Measurements from ENCODE around the gene MYO1A. TPM values are rescaled to one million over a fixed set of nuclear protein-coding genes. Genes with fewer than 3 reads are reported as not detected.

The MYO1A gene
- total and polyA plus RNA-seq, 8 donors, result 0.70 to 97.3 (median 17.4) TPM

DNA sequence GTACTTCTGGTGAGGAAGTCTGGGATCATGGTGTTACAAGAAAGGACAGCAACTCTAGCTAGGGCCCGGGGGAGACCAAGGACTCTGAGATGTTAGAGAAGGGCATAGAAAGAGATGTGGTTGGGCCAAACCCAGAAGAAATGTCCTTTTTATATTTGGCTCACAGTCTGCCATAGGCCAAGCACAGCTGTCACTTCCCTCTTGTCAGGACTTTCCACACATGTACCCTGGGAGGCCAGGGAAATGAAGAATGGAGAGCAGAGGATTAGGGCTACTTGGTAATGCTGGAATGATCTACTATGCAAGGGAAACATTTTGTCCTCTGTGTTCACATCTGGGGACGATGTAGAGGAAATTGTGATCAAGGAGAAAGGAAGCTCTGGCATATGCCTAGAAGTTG lies 9.2 kb downstream of the MYO1A start:
- Histone ChIP-seq H3K27ac (no peak overlapping the region), H3K4me3 (no peak overlapping the region), H3K27me3 (peaks cover 0 to 8% (median 0%) of the 10 kb centered on the region in 3 donors), H3K9me3 (no peaks in the 10 kb centered on the region), H3K36me3 (peaks cover 0 to 12% (median 0%) of the 10 kb centered on the region in 4 donors), H3K4me1 (no peaks in the 10 kb centered on the region)
- intact Hi-C loops (cut with DNase I; ENCODE audit: low total_unique reads), result no loop called here
- TF ChIP-seq POLR2A (IDR thresholded peaks at IDR 0.05), result no peak
- no peak for TF ChIP-seq EP300 (IDR thresholded peaks at IDR 0.05)
- no peak for TF ChIP-seq CTCF (IDR thresholded peaks at IDR 0.05)
- TF ChIP-seq POLR2AphosphoS5 (IDR thresholded peaks at IDR 0.05), result no peak
- no peak for DNase-seq
- WGBS, 5 donors, result 58 to 77% (median 70%) methylated on average over 2 of the region's 2 CpGs

DNA sequence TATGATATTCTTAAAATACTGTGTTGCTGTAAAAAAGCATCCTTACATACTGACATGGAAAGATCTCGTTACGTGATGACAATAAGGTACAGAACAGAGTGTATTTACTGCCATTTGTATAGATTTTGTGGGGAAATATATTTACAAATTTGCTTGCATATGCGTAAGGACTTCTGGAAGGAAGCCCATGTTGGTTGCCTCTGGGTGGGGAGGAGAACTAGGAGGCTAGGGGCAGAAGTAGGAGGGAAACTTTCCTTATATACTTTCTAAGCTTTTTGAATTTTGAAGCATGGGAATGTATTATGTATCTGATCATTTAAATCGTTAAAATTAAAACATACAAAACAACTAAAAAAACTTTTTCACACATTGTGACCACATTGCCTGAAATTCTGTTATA lies 9.7 kb downstream of the MYO1A start:
- no peaks in the 10 kb centered on the region for H3K9me3 ChIP-seq
- intact Hi-C loops (cut with DNase I; ENCODE audit: low total_unique reads), result no loop called here
- H3K27me3 ChIP-seq, result peaks cover 0 to 8% (median 0%) of the 10 kb centered on the region in 3 donors
- H3K27ac ChIP-seq, result no peak overlapping the region
- WGBS, 5 donors, result 88 to 92% (median 89%) methylated on average over 4 of the region's 4 CpGs
- DNase-seq, result no peak
- peaks cover 0 to 12% (median 0%) of the 10 kb centered on the region in 4 donors for H3K36me3 ChIP-seq
- no peak overlapping the region for H3K4me3 ChIP-seq
- no peaks in the 10 kb centered on the region for H3K4me1 ChIP-seq
- TF ChIP-seq EP300 (IDR thresholded peaks at IDR 0.05), result no peak

DNA sequence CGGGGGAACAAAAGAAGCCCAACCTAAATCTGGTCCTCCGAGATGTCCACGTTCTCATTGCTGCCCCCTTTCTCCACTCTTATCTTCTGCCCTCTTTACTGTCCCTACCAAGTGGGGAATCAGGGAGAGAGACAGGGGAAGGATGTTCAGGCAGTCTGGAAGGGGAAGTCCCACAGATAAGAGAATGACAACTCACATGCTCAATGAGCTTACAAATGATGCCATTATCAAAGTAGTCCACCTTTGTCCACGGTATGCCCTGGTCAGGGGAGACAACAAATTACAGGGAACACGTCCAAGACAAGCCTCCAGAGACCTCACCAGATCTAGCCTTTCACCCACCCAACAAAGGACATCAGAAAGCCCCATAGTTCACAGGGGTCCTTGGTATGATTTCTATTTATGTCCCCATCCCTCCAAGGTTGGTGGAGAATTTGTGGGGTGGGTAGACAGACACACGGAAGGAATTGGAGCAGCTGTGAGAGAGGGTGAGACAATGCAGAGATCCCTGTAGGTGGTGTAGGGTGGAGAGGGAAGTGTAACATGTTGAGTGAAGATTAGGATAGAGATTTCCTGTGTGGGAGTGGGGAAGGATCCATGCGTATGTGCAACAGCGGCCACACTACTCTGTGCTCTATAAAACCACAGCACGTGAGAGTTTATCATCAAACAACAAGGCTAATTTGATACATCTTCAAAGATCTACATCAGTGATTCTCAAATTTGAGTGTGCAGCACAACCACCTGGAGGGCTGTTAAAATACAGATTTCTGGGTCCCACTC lies 10.7 kb downstream of the MYO1A start:
- H3K4me3 ChIP-seq, result no peak overlapping the region
- peaks cover 0 to 12% (median 0%) of the 10 kb centered on the region in 4 donors for H3K36me3 ChIP-seq
- TF ChIP-seq EP300 (IDR thresholded peaks at IDR 0.05) (no peak), POLR2AphosphoS5 (IDR thresholded peaks at IDR 0.05) (no peak), POLR2A (IDR thresholded peaks at IDR 0.05) (no peak), CTCF (IDR thresholded peaks at IDR 0.05) (no peak)
- no peak overlapping the region for H3K27ac ChIP-seq
- H3K9me3 ChIP-seq, result no peaks in the 10 kb centered on the region
- intact Hi-C loops (cut with DNase I; ENCODE audit: low total_unique reads), result no loop called here
- H3K4me1 ChIP-seq, result no peaks in the 10 kb centered on the region
- H3K27me3 ChIP-seq, result peaks cover 0 to 8% (median 0%) of the 10 kb centered on the region in 3 donors
- 74 to 85% (median 78%) methylated on average over 9 of the region's 9 CpGs for WGBS, 5 donors
- DNase-seq, result no peak

DNA sequence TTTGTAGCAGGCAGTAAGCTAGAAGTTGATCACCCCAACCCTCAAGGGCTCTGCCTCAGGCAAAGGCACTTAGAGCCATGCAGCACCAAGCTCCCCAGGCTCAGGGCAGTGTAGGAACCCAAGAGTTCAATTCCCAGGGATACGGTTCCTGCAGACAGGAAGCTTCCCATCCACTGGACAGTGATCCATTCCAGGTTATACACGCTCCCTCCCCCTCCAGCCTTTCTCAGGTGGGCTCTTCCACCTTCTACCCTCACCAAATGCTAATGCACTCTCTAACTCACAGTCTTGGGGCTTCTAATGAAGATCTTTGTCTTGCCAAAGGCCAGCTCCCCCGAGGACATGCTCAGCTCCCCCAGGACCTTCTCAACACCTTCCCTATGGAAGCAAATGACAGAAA lies 12.7 kb downstream of the MYO1A start:
- no peak overlapping the region for H3K27ac ChIP-seq
- TF ChIP-seq CTCF (IDR thresholded peaks at IDR 0.05) (no peak), POLR2A (IDR thresholded peaks at IDR 0.05) (no peak), EP300 (IDR thresholded peaks at IDR 0.05) (no peak), POLR2AphosphoS5 (IDR thresholded peaks at IDR 0.05) (no peak)
- no peak overlapping the region for H3K4me3 ChIP-seq
- H3K9me3 ChIP-seq, result no peaks in the 10 kb centered on the region
- peaks cover 0 to 7% (median 0%) of the 10 kb centered on the region in 4 donors for H3K36me3 ChIP-seq
- H3K27me3 ChIP-seq, result no peaks in the 10 kb centered on the region
- 64 to 78% (median 68%) methylated on average over 3 of the region's 3 CpGs for WGBS, 5 donors
- intact Hi-C loops (cut with DNase I; ENCODE audit: low total_unique reads), result no loop called here
- no peaks in the 10 kb centered on the region for H3K4me1 ChIP-seq
- no peak for DNase-seq

- no peak overlapping the region for H3K4me3 ChIP-seq
- 89 to 95% (median 92%) methylated on average over 3 of the region's 3 CpGs for WGBS, 5 donors
- peaks cover 0 to 7% (median 0%) of the 10 kb centered on the region in 4 donors for H3K4me1 ChIP-seq
- peaks cover 0 to 17% (median 0%) of the 10 kb centered on the region in 4 donors for H3K36me3 ChIP-seq
- H3K27ac ChIP-seq, result no peak overlapping the region
- TF ChIP-seq POLR2A (IDR thresholded peaks at IDR 0.05) (no peak), EP300 (IDR thresholded peaks at IDR 0.05) (no peak), POLR2AphosphoS5 (IDR thresholded peaks at IDR 0.05) (no peak), CTCF (IDR thresholded peaks at IDR 0.05) (no peak)
- intact Hi-C loops (cut with DNase I; ENCODE audit: low total_unique reads), result no loop called here
- H3K9me3 ChIP-seq, result no peaks in the 10 kb centered on the region
- no peak for DNase-seq
- no peaks in the 10 kb centered on the region for H3K27me3 ChIP-seq
Observed at GRCh38 chr12:57033431-57033830, 16.5 kb downstream of the MYO1A start.

All from stomach (tissue), 9 donors.